GM06990 (cell line): Measurements from ENCODE around the gene KIFC1.
A peak's percentile ranks its signal among the peaks of the same experiment; 100 is the strongest.

Experiments
- DNase-seq: peaks from one replicate; pipeline ENCODE4 v3.0.0-alpha.2; 2011; ENCODE audit not compliant: insufficient read length; ENCODE audit errors: extremely low read depth
- H3K27me3 ChIP-seq: replicated peaks from 2 replicates; pipeline ENCODE4 v1.6.0; 2011; ENCODE audit warnings: low read length; ENCODE audit not compliant: control insufficient read depth, insufficient read depth
- H3K36me3 ChIP-seq: 2 replicates; pipeline ENCODE4 v1.5.1; 2011; ENCODE audit warnings: low read length; ENCODE audit not compliant: control insufficient read depth, insufficient read depth
- H3K4me3 ChIP-seq: replicated peaks from 2 replicates; pipeline ENCODE4 v1.5.1; 2011; ENCODE audit warnings: low read depth, mild to moderate bottlenecking, control low read depth, low read length
- CTCF ChIP-seq: IDR thresholded peaks from 2 replicates; pipeline ENCODE4 v1.5.1; 2011; ENCODE audit warnings: low read length, control low read depth, mild to moderate bottlenecking, inconsistent platforms; ENCODE audit not compliant: insufficient read depth, poor library complexity, severe bottlenecking

KIFC1 gene

GRCh38 chr6:33445119-33445603, 53.5 kb downstream of the KIFC1 start:
- Histone ChIP-seq H3K4me3 (no peak overlapping the region), H3K36me3 (peaks cover 17% of the 10 kb centered on the region), H3K27me3 (no peaks in the 10 kb centered on the region)
- no peak for DNase-seq
- no peak for TF ChIP-seq CTCF

GRCh38 chr6:33446356-33446755, 54.7 kb downstream of the KIFC1 start:
- peaks cover 17% of the 10 kb centered on the region for H3K36me3 ChIP-seq
- TF ChIP-seq CTCF: no peak
- DNase-seq: no peak
- H3K4me3 ChIP-seq: no peak overlapping the region
- no peaks in the 10 kb centered on the region for H3K27me3 ChIP-seq

DNA sequence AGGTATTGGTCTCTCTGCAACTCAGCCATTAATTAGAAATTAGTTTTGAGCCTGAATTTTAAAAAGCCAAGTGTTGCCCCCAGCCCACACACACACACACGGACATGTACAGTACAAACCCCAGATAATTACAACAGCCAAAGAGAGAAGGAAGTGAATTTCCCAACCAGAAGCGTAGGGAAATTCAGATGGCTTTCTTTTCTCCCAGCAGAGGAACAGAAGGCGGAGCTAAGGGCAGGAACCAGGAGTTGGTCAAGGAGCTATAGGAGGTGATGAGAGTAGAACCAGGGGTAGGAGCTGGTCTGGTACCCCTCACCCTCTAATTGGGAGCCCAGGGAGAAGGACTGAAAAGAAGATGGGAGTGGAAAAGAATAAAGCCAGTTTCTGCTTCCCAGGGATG, 58.8 kb downstream of the KIFC1 start:
- H3K36me3 ChIP-seq: peaks cover 15% of the 10 kb centered on the region
- no peak for DNase-seq
- H3K27me3 ChIP-seq: no peaks in the 10 kb centered on the region
- no peak overlapping the region for H3K4me3 ChIP-seq
- no peak for TF ChIP-seq CTCF

- no peak for DNase-seq
- no peak for TF ChIP-seq CTCF
- H3K27me3 ChIP-seq: no peaks in the 10 kb centered on the region
- H3K4me3 ChIP-seq: no peak overlapping the region
- peaks cover 16% of the 10 kb centered on the region for H3K36me3 ChIP-seq
Measured at GRCh38 chr6:33451606-33452005, 60.0 kb downstream of the KIFC1 start.

GRCh38 chr6:33452496-33452895, 60.9 kb downstream of the KIFC1 start:
- DNase-seq: no peak
- Histone ChIP-seq H3K4me3 (no peak overlapping the region), H3K27me3 (no peaks in the 10 kb centered on the region), H3K36me3 (peaks cover 13% of the 10 kb centered on the region)
- no peak for TF ChIP-seq CTCF

- TF ChIP-seq CTCF: no peak
- Histone ChIP-seq H3K27me3 (no peaks in the 10 kb centered on the region), H3K36me3 (peaks cover 8% of the 10 kb centered on the region), H3K4me3 (peak overlapping the region; percentile 96)
- DNase-seq: no peak
Measured at GRCh38 chr6:33453393-33454008, 61.9 kb downstream of the KIFC1 start.
